CD4-positive, alpha-beta T cell treated with Interleukin-4 for 4 hours (primary cell): ENCODE results near the gene PNPLA4.

ENCODE experiments used
- DNase-seq: peaks from one replicate; pipeline ENCODE4 v3.0.0-alpha.2; 2020

Gene PNPLA4

DNA sequence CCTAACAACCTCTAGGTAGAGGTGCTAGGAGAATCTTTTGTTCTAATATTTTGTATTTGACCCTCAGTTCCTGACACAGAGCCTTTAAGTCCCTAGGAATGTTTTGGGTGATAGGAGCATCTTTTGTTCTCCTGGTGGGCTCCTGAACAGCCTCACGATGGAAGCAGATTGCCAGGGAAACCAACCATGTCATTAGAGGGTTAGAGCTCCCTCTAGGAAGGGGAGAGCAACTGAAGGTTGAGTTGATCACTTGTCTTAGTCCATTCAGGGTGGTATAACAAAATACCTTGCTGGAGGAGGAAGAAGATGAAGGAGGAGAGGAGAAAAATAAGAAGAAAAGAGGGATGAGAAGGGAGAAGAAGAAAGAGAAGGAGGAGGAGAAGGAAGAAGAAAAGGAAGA is 75.0 kb downstream of the PNPLA4 start:
- DNase-seq = no peak
